OCI-LY3 (cell line): Measurements from ENCODE around the gene UBAC2.

Experiments
- EZH2phosphoT487 ChIP-seq: fragments of 200-600 bp; shearing (Covaris generic); IDR thresholded peaks from 2 replicates; pipeline ENCODE4 v1.6.1; 2018; ENCODE audit warnings: antibody characterized with exemption, mixed run types, low read depth
- TF ChIP-seq, protein P1 (sequence below): fragments of 200-600, 300-600 bp; sonication (generic); IDR thresholded peaks from 2 replicates; pipeline ENCODE4 v1.5.1; 2014; ENCODE audit warnings: antibody characterized with exemption, low read length, low read depth

GRCh38 chr13:99398916-99399622 lies 198.4 kb downstream of the UBAC2 start:
- TF ChIP-seq, protein P1, sequence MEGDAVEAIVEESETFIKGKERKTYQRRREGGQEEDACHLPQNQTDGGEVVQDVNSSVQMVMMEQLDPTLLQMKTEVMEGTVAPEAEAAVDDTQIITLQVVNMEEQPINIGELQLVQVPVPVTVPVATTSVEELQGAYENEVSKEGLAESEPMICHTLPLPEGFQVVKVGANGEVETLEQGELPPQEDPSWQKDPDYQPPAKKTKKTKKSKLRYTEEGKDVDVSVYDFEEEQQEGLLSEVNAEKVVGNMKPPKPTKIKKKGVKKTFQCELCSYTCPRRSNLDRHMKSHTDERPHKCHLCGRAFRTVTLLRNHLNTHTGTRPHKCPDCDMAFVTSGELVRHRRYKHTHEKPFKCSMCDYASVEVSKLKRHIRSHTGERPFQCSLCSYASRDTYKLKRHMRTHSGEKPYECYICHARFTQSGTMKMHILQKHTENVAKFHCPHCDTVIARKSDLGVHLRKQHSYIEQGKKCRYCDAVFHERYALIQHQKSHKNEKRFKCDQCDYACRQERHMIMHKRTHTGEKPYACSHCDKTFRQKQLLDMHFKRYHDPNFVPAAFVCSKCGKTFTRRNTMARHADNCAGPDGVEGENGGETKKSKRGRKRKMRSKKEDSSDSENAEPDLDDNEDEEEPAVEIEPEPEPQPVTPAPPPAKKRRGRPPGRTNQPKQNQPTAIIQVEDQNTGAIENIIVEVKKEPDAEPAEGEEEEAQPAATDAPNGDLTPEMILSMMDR = no peak
- TF ChIP-seq EZH2phosphoT487 = no peak
